ENCODE results near the gene FGF7.
"Not testable (repeated sequence)": the region's sequence is repeated elsewhere in the genome, so short reads cannot be mapped to it uniquely, and the experiment has no call there.

Gene FGF7

GRCh38 chr15:49473031-49473430 lies 50.0 kb downstream of the FGF7 start:
- DNase-seq (ENCODE audit: low read depth in 1 of 2, low spot score in 1 of 2): no peak
- Histone ChIP-seq H3K4me3 (replicated peaks; ENCODE audit: insufficient read depth, low read length) (no peak overlapping the region), H3K27me3 (ENCODE audit: insufficient read depth, poor library complexity, severe bottlenecking) (no peaks in the 10 kb centered on the region), H3K27ac (replicated peaks) (no peak overlapping the region)
- no peak for TF ChIP-seq GABPA (IDR thresholded peaks at IDR 0.05; ENCODE audit: low read depth)
- TF ChIP-seq POLR2AphosphoS5 (IDR thresholded peaks at IDR 0.05; ENCODE audit: low read depth): no peak
- TF ChIP-seq CTCF (IDR thresholded peaks at IDR 0.05; ENCODE audit: insufficient read depth, low read length): no peak
- TF ChIP-seq SPI1 (IDR thresholded peaks at IDR 0.05; ENCODE audit: borderline replicate concordance, low read depth): no peak
- TF ChIP-seq REST (IDR thresholded peaks at IDR 0.05; ENCODE audit: insufficient replicate concordance, low read depth): no peak

- not testable (repeated sequence) for H3K4me3 ChIP-seq (replicated peaks; ENCODE audit: insufficient read depth, low read length); H3K27me3 ChIP-seq (ENCODE audit: insufficient read depth, poor library complexity, severe bottlenecking); DNase-seq (ENCODE audit: low read depth in 1 of 2, low spot score in 1 of 2); H3K27ac ChIP-seq (replicated peaks)
These were observed 55.0 kb downstream of the FGF7 start for GRCh38 chr15:49478021-49478420.

GRCh38 chr15:49478982-49479381 lies 55.9 kb downstream of the FGF7 start:
- not testable (repeated sequence) for H3K27ac ChIP-seq (replicated peaks); H3K4me3 ChIP-seq (replicated peaks; ENCODE audit: insufficient read depth, low read length); DNase-seq (ENCODE audit: low read depth in 1 of 2, low spot score in 1 of 2); H3K27me3 ChIP-seq (ENCODE audit: insufficient read depth, poor library complexity, severe bottlenecking)

GRCh38 chr15:49485401-49485800 lies 62.4 kb downstream of the FGF7 start:
- H3K27me3 ChIP-seq (ENCODE audit: insufficient read depth, poor library complexity, severe bottlenecking); H3K27ac ChIP-seq (replicated peaks); DNase-seq (ENCODE audit: low read depth in 1 of 2, low spot score in 1 of 2); H3K4me3 ChIP-seq (replicated peaks; ENCODE audit: insufficient read depth, low read length): not testable (repeated sequence)

- H3K27me3 ChIP-seq (ENCODE audit: insufficient read depth, poor library complexity, severe bottlenecking): no peaks in the 10 kb centered on the region
- no peak overlapping the region for H3K27ac ChIP-seq (replicated peaks)
- no peak for DNase-seq (ENCODE audit: low read depth in 1 of 2, low spot score in 1 of 2)
- TF ChIP-seq GABPA (IDR thresholded peaks at IDR 0.05; ENCODE audit: low read depth) (no peak), REST (IDR thresholded peaks at IDR 0.05; ENCODE audit: insufficient replicate concordance, low read depth) (no peak), POLR2AphosphoS5 (IDR thresholded peaks at IDR 0.05; ENCODE audit: low read depth) (no peak), CTCF (IDR thresholded peaks at IDR 0.05; ENCODE audit: insufficient read depth, low read length) (no peak), SPI1 (IDR thresholded peaks at IDR 0.05; ENCODE audit: borderline replicate concordance, low read depth) (no peak)
- H3K4me3 ChIP-seq (replicated peaks; ENCODE audit: insufficient read depth, low read length): no peak overlapping the region
These were observed 67.9 kb downstream of the FGF7 start for GRCh38 chr15:49490966-49491365.
